DOHH2 (cell line): ENCODE measurements around the gene USP16.

Source experiments
- H3F3A ChIP-seq: fragments of 200-600 bp; sonication (generic), shearing (Covaris generic); 2 replicates; pipeline ENCODE4 v1.6.0; 2016; ENCODE audit warnings: antibody characterized with exemption, mild to moderate bottlenecking; ENCODE audit not compliant: control insufficient read depth, insufficient read depth
- H3K27ac ChIP-seq: fragments of 200-600 bp; sonication (generic); 2 replicates; pipeline ENCODE4 v1.5.1; 2014; ENCODE audit warnings: low read depth, mild to moderate bottlenecking, low read length, moderate library complexity
- H3K27me3 ChIP-seq: fragments of 200-600 bp; sonication (generic); 2 replicates; pipeline ENCODE4 v1.6.1; 2014; ENCODE audit warnings: mild to moderate bottlenecking, low read length, mixed read lengths; ENCODE audit not compliant: control insufficient read depth
- H3K36me3 ChIP-seq: fragments of 200-600 bp; sonication (generic); 2 replicates; pipeline ENCODE4 v1.6.1; 2014; ENCODE audit warnings: mild to moderate bottlenecking, low read length, moderate library complexity, mixed read lengths; ENCODE audit not compliant: control insufficient read depth
- H3K4me1 ChIP-seq: fragments of 200-600 bp; sonication (generic); 2 replicates; pipeline ENCODE4 v1.6.1; 2014; ENCODE audit warnings: mild to moderate bottlenecking, low read length, mixed read lengths; ENCODE audit not compliant: control insufficient read depth
- H3K4me2 ChIP-seq: fragments of 200-600 bp; sonication (generic); 2 replicates; pipeline ENCODE4 v1.6.0; 2014; ENCODE audit warnings: mild to moderate bottlenecking, low read length, moderate library complexity
- H3K4me3 ChIP-seq: fragments of 200-600 bp; sonication (generic); 2 replicates; pipeline ENCODE4 v1.5.1; 2014; ENCODE audit warnings: mild to moderate bottlenecking, low read length, mixed read lengths
- H3K79me2 ChIP-seq: fragments of 200-600 bp; sonication (generic); 2 replicates; pipeline ENCODE4 v1.6.1; 2014; ENCODE audit warnings: mild to moderate bottlenecking, low read length, mixed read lengths; ENCODE audit not compliant: control insufficient read depth
- H3K9me2 ChIP-seq: fragments of 200-600 bp; sonication (generic); replicated peaks from 2 replicates; pipeline ENCODE4 v1.6.1; 2014; ENCODE audit warnings: mild to moderate bottlenecking, low read length, mixed read lengths; ENCODE audit not compliant: control insufficient read depth
- H3K9me3 ChIP-seq: fragments of 200-600 bp; sonication (generic); 2 replicates; pipeline ENCODE4 v1.6.1; 2014; ENCODE audit warnings: antibody characterized with exemption, low read length, mixed read lengths; ENCODE audit not compliant: control insufficient read depth, insufficient read depth
- H4K20me1 ChIP-seq: fragments of 200-600 bp; sonication (generic); 2 replicates; pipeline ENCODE4 v1.6.0; 2014; ENCODE audit warnings: low read depth, mild to moderate bottlenecking, antibody characterized with exemption, low read length, moderate library complexity; ENCODE audit not compliant: control insufficient read depth, insufficient read depth
- CTCF ChIP-seq: fragments of 200-600 bp; sonication (generic); IDR thresholded peaks from one replicate; pipeline ENCODE4 v1.5.1; 2014; ENCODE audit warnings: antibody characterized with exemption, mild to moderate bottlenecking, low read depth, low read length; ENCODE audit not compliant: poor library complexity, severe bottlenecking
- EZH2phosphoT487 ChIP-seq: fragments of 200-600 bp; sonication (generic); IDR thresholded peaks from 2 replicates; pipeline ENCODE4 v1.6.1; 2017; ENCODE audit warnings: borderline replicate concordance, mild to moderate bottlenecking, antibody characterized with exemption, low read length, moderate library complexity, mixed read lengths

Gene USP16

GRCh38 chr21:29056005-29056404 is 31.5 kb downstream of the USP16 start:
- no peaks in the 10 kb centered on the region for H4K20me1 ChIP-seq
- no peaks in the 10 kb centered on the region for H3K27me3 ChIP-seq
- peaks cover 14% of the 10 kb centered on the region for H3K79me2 ChIP-seq
- peaks cover 59% of the 10 kb centered on the region for H3F3A ChIP-seq
- H3K36me3 ChIP-seq: peaks cover 91% of the 10 kb centered on the region
- no peak overlapping the region for H3K4me2 ChIP-seq
- H3K4me3 ChIP-seq: no peak overlapping the region
- no peak overlapping the region for H3K27ac ChIP-seq
- no peaks in the 10 kb centered on the region for H3K4me1 ChIP-seq
- H3K9me2 ChIP-seq: no peaks in the 10 kb centered on the region
- no peak for TF ChIP-seq EZH2phosphoT487
- TF ChIP-seq CTCF: no peak
- no peaks in the 10 kb centered on the region for H3K9me3 ChIP-seq

- Histone ChIP-seq H3K4me2 (no peak overlapping the region), H3K4me3 (no peak overlapping the region), H4K20me1 (no peaks in the 10 kb centered on the region), H3K36me3 (peaks cover 91% of the 10 kb centered on the region), H3K9me3 (no peaks in the 10 kb centered on the region), H3K79me2 (peaks cover 20% of the 10 kb centered on the region), H3K27ac (no peak overlapping the region), H3F3A (peaks cover 64% of the 10 kb centered on the region), H3K4me1 (no peaks in the 10 kb centered on the region), H3K9me2 (no peaks in the 10 kb centered on the region), H3K27me3 (no peaks in the 10 kb centered on the region)
- TF ChIP-seq EZH2phosphoT487 (no peak), CTCF (no peak)
These were observed 32.1 kb downstream of the USP16 start for GRCh38 chr21:29056538-29057050.

DNA sequence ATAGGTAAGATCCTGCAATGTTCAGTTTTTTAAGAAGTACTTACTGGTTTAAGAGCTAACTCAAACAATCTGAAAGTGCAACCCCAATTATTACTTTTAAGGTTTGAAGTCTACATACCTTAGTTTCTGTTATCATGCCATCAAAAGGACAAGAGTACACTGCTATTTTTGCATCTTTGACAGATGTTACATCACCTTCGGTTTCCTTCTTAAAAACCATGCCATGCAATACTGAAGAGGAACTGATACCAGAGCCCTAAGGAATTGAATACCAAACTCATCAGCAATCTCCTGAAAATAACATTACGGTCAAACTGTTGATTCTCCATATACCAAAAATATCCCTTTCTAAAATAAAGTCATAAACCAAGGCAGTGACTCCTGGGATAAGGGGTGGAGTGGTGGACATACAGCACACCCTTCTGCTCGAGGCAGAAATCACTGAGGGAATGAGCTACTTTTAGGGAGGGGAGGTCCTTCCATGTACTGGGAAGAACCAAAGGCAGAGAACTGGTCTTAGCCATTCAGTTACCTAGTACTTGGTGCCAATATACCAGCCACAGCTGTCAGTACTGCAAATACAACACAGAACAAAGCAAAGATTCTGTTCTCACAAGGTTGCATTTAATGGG is 40.5 kb downstream of the USP16 start:
- peaks cover 58% of the 10 kb centered on the region for H3K79me2 ChIP-seq
- H4K20me1 ChIP-seq: 0 out of 2 replicates have a peak, but pooled peaks cover 4% of the 10 kb centered on the region
- no peaks in the 10 kb centered on the region for H3K4me1 ChIP-seq
- TF ChIP-seq CTCF (no peak), EZH2phosphoT487 (no peak)
- no peak overlapping the region for H3K27ac ChIP-seq
- H3K27me3 ChIP-seq: no peaks in the 10 kb centered on the region
- no peaks in the 10 kb centered on the region for H3K9me2 ChIP-seq
- no peak overlapping the region for H3K4me3 ChIP-seq
- H3F3A ChIP-seq: peaks cover 33% of the 10 kb centered on the region
- no peaks in the 10 kb centered on the region for H3K9me3 ChIP-seq
- peaks cover 98% of the 10 kb centered on the region for H3K36me3 ChIP-seq
- H3K4me2 ChIP-seq: no peak overlapping the region
